Stimulated activated CD4-positive, alpha-beta T cell treated with anti-CD3 and anti-CD28 coated beads, Interleukin-1b, Interleukin-23, amount 100 ng/mL, for 24 hours (primary cell): ENCODE results near the gene SLC29A1.
"Not testable (repeated sequence)": the region's sequence is repeated elsewhere in the genome, so short reads cannot be mapped to it uniquely, and the experiment has no call there.

ENCODE experiments used
- DNase-seq, 4 experiments: peaks; one replicate each; pipeline ENCODE4 v3.0.0-alpha.2; 2020; ENCODE audit warnings: low read depth in 4 of 4, low spot score in 1 of 4

The SLC29A1 gene

GRCh38 chr6:44223319-44224028 is at the start of gene SLC29A1:
SLC29A1 (plus strand) TSS chr6:44223595; CDS start chr6:44227314, 3,719 bp downstream.
- peak; percentile 64 to 85 (median 82) for DNase-seq

- DNase-seq = no peak
These were observed 47.1 kb upstream of the SLC29A1 start for GRCh38 chr6:44176130-44176761.

GRCh38 chr6:44176762-44177509 is 46.5 kb upstream of the SLC29A1 start:
- no peak for DNase-seq

GRCh38 chr6:44177691-44178423 is 45.5 kb upstream of the SLC29A1 start:
- DNase-seq = no peak

GRCh38 chr6:44178424-44179071 is 44.8 kb upstream of the SLC29A1 start:
- DNase-seq = no peak

GRCh38 chr6:44179072-44179536 is 44.3 kb upstream of the SLC29A1 start:
- DNase-seq = no peak

- no peak for DNase-seq
These were observed 43.7 kb upstream of the SLC29A1 start for GRCh38 chr6:44179648-44180047.

- no peak for DNase-seq
These were observed 43.0 kb upstream of the SLC29A1 start for GRCh38 chr6:44180406-44180805.

- no peak for DNase-seq
These were observed 42.5 kb upstream of the SLC29A1 start for GRCh38 chr6:44180886-44181285.

- not testable (repeated sequence) for DNase-seq
These were observed 41.6 kb upstream of the SLC29A1 start for GRCh38 chr6:44181784-44182183.

GRCh38 chr6:44182911-44183390 is 40.4 kb upstream of the SLC29A1 start:
- no peak for DNase-seq

- DNase-seq = no peak
These were observed 39.6 kb upstream of the SLC29A1 start for GRCh38 chr6:44183783-44184182.

- DNase-seq = not testable (repeated sequence)
These were observed 38.0 kb upstream of the SLC29A1 start for GRCh38 chr6:44185356-44185755.

GRCh38 chr6:44185953-44186634 is 37.3 kb upstream of the SLC29A1 start:
- DNase-seq = no peak

- DNase-seq = no peak
These were observed 36.8 kb upstream of the SLC29A1 start for GRCh38 chr6:44186635-44187025.

- DNase-seq = no peak
These were observed 34.6 kb upstream of the SLC29A1 start for GRCh38 chr6:44188819-44189218.

- no peak for DNase-seq
These were observed 34.1 kb upstream of the SLC29A1 start for GRCh38 chr6:44189257-44189656.

- no peak for DNase-seq
These were observed 32.7 kb upstream of the SLC29A1 start for GRCh38 chr6:44190715-44191114.

GRCh38 chr6:44192428-44193041 is 30.9 kb upstream of the SLC29A1 start:
- no peak for DNase-seq
